Cardiac fibroblast (primary cell): ENCODE data around the gene PPP1R1C.

Source experiments
- DNase-seq, 2 donors: peaks; one replicate each; pipeline versions ENCODE4 v3.0.0 to v3.0.0-alpha.2; 2010; ENCODE audit warnings: low read depth in 2 of 2
- H3K4me3 ChIP-seq, 2 donors: replicated peaks in 1 of 2; 1 replicate in 1 of 2; 2 replicates in 1 of 2; pipeline ENCODE4 v1.5.1; 2011; ENCODE audit warnings: low read depth in 2 of 2, low read length in 2 of 2, mild to moderate bottlenecking in 2 of 2, moderate library complexity in 1 of 2
- CTCF ChIP-seq: IDR thresholded peaks from one replicate; pipeline ENCODE4 v1.5.1; 2011; ENCODE audit warnings: low read depth, mild to moderate bottlenecking, low read length, inconsistent platforms

The PPP1R1C gene

GRCh38 chr2:182062329-182062972 is 76.8 kb downstream of the PPP1R1C start:
- DNase-seq, result no peak
- no peak for TF ChIP-seq CTCF
- H3K4me3 ChIP-seq, result no peak overlapping the region

- no peak for TF ChIP-seq CTCF
- DNase-seq, result peak in 1 of 2 donors; percentile 15
- no peak overlapping the region for H3K4me3 ChIP-seq
These were observed 78.5 kb downstream of the PPP1R1C start for GRCh38 chr2:182064019-182064778.

GRCh38 chr2:182066400-182067087 is 80.9 kb downstream of the PPP1R1C start:
- TF ChIP-seq CTCF, result no peak
- no peak overlapping the region for H3K4me3 ChIP-seq
- peak; percentile 93 to 94 for DNase-seq

- TF ChIP-seq CTCF, result no peak
- no peak for DNase-seq
These were observed 81.7 kb downstream of the PPP1R1C start for GRCh38 chr2:182067393-182067792.

GRCh38 chr2:182068811-182069210 is 83.2 kb downstream of the PPP1R1C start:
- DNase-seq, result peak; percentile 17 to 31
- no peak overlapping the region for H3K4me3 ChIP-seq
- no peak for TF ChIP-seq CTCF

More at GRCh38 chr2:182067393-182067792, 81.7 kb downstream of the PPP1R1C start:
- no peak overlapping the region for H3K4me3 ChIP-seq

GRCh38 chr2:182069416-182069815 is 83.8 kb downstream of the PPP1R1C start:
- no peak overlapping the region for H3K4me3 ChIP-seq
- no peak for TF ChIP-seq CTCF
- no peak for DNase-seq
